Stimulated activated memory B cell treated with anti-CD40 and anti-IgM and Interleukin-4, amounts not matched to agents 10 μg/mL and 1 μg/mL and 100 μg/mL, for 72 hours (primary cell): ENCODE results near the gene CDH2.

ENCODE experiments used
- ATAC-seq: fragments of 150-1000 bp; cut with Tn5 transposase; 2 replicates; pipeline ENCODE4 v1.10.0; 2021
- H3K27ac Mint-ChIP-seq: one replicate; pipeline ENCODE4 v1.8.0; 2022; ENCODE audit warnings: mild to moderate bottlenecking, mixed read lengths
- H3K27me3 Mint-ChIP-seq: one replicate; pipeline ENCODE4 v1.8.0; 2022; ENCODE audit warnings: mixed read lengths
- H3K36me3 Mint-ChIP-seq: one replicate; pipeline ENCODE4 v1.8.0; 2022; ENCODE audit warnings: mixed read lengths
- H3K4me1 Mint-ChIP-seq: one replicate; pipeline ENCODE4 v1.8.0; 2022; ENCODE audit warnings: mixed read lengths
- H3K4me3 Mint-ChIP-seq: one replicate; pipeline ENCODE4 v1.8.0; 2022; ENCODE audit warnings: mild to moderate bottlenecking, moderate library complexity, mixed read lengths
- H3K9me3 Mint-ChIP-seq: one replicate; pipeline ENCODE4 v1.8.0; 2022; ENCODE audit warnings: mixed read lengths

The CDH2 gene

DNA sequence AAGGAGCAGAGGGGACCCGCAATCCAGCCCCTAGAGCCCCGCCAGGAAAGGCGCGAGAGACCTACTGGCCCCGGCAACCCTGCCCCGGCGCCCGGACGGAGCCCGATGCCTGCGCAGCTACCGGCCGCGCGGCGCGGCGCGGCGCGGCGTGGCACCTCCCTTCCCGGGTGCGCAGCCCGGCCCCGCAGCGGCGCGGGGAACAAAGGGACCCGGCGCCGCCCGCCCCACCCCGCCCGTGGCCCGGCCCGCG is 307 bp downstream of the CDH2 start:
- Mint-ChIP-seq H3K4me1 (peaks cover 12% of the 10 kb centered on the region), H3K27ac (no peak overlapping the region), H3K27me3 (peaks cover 47% of the 10 kb centered on the region), H3K9me3 (peaks cover 4% of the 10 kb centered on the region), H3K4me3 (no peak overlapping the region), H3K36me3 (peaks cover 6% of the 10 kb centered on the region)
- no peak for ATAC-seq

DNA sequence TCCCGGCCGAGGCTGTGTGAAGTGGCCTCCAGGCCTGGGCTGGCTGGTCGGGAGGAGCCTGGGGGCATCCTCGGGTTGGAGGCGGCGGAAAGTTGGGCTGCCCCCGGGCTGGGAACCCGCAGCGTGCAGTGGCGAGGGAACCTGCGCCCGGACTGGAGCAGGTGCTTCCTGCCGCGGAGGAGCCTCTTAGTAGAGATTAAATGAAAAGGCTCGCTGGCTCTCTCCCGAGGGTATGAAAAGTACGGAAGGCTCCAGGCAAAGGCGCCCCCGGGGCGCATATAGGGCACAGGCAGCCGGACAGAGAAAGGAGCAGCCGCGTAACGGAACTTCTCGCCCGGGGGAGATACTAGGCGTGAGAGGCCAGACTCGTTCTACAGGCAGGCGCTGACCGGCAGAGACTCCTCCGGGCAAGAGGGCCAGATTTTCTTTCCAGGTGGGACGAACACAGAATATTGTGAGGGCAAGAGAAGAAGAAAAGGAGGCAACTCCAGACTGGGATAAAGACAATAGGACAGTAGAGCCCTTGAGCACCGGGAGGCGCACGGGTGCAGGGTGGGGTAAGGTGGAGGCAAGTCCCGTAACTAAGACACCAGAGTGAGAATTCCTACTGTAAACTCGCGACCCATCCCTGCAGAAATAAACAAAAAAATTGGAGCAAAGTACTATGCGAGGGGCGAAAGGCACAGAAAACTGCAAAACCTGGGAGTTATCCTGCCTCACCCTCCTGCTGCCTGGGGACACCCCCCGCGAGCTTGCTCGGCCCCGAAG is 816 bp downstream of the CDH2 start:
- H3K4me3 Mint-ChIP-seq = no peak overlapping the region
- peaks cover 6% of the 10 kb centered on the region for H3K36me3 Mint-ChIP-seq
- H3K27ac Mint-ChIP-seq = no peak overlapping the region
- no peak for ATAC-seq
- H3K4me1 Mint-ChIP-seq = peaks cover 12% of the 10 kb centered on the region
- H3K27me3 Mint-ChIP-seq = peaks cover 47% of the 10 kb centered on the region
- H3K9me3 Mint-ChIP-seq = peaks cover 4% of the 10 kb centered on the region

DNA sequence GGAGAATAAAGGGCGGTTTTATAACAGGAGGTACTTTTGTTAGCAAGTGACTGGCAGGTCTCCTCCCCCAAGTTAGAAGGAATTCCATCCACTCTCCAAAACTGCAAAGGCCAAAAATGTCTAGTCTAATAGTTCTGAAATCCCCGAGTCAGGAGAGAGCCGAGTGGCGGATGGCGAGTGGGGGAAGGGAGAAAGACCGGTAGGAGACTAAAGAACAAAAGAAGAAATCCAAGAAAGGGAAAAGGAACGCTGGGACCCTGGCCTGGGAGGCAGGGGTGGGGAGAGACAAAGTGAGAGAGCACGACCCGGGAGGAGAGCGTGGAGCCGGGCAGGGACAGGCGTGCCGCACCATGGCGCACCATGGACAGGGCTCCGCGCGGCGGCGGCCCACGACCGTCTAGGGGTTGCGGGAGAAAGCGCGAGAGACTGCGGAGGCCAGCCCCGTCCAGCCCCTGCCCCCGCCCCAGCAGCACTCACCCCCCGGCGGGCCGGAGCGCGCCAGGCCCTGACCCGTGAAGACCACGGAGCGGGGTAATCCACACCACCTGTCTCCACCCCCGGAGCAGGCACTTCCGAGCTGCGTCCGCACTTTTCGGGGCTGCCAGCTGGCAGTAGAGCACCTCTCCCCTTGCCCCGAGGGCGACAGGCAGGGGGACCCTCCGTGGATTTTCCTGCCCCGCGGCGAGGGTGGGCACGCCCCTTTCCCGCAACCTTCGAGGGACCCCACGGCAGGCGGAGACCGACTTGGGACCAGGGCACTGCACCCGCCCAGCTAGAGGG is 1.6 kb downstream of the CDH2 start:
- ATAC-seq = peak; percentile 10
- Mint-ChIP-seq H3K9me3 (peaks cover 4% of the 10 kb centered on the region), H3K27ac (no peak overlapping the region), H3K4me1 (peaks cover 12% of the 10 kb centered on the region), H3K4me3 (no peak overlapping the region), H3K27me3 (peaks cover 47% of the 10 kb centered on the region), H3K36me3 (peaks cover 6% of the 10 kb centered on the region)

DNA sequence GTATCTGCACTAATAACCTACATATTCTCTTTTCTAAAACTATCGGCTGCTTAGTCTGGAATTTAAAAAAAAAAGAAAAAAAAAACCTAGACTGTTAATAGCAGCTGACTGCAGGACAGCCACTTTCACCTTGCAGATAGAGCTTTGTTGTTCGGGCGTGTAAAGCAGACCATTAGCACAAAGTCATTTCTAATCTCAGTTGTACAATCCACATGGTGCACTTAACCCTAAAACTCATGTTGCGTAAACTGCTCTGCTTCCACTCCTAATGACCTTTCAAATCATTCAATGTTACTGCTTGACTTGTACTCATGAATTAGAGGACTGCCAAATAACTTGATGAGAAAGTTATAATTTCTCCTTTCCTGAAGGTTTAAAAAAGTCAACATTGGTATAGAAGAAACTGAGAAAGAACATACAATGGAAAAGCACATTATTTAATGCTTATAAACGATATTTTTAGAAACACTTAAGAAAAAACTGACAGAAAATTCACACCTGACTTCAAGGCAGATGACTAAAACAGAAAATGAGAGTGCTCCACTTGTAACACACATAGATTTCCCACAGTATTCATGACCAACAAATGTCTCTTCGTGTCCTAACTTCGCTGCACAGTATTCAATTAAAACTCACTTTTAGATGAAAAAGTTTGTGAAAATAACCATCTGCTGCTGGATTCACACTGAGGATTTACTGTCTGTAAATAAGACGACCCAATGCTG is 2.6 kb downstream of the CDH2 start:
- H3K36me3 Mint-ChIP-seq = peaks cover 6% of the 10 kb centered on the region
- ATAC-seq = no peak
- peaks cover 4% of the 10 kb centered on the region for H3K9me3 Mint-ChIP-seq
- peaks cover 43% of the 10 kb centered on the region for H3K27me3 Mint-ChIP-seq
- no peak overlapping the region for H3K4me3 Mint-ChIP-seq
- no peak overlapping the region for H3K27ac Mint-ChIP-seq
- H3K4me1 Mint-ChIP-seq = peaks cover 12% of the 10 kb centered on the region

DNA sequence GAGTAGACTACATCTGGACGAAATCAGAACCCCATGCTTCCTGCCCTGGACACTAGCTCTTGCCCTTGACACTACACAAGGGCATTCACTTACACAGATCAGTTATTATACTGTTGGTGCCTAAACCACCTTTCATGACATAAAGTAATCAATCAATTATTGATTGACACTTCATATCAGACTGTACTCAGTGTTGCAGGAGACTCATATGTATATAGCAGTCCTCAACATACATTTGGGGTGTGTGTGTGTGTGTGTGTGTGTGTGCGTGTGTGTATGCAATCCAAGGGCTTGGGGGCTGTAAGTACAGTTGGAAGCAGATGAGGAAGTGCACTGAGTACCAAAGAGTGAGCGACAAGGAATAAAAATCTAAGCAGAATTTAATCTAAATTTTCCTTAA is 5.1 kb downstream of the CDH2 start:
- H3K9me3 Mint-ChIP-seq = peaks cover 4% of the 10 kb centered on the region
- no peak for ATAC-seq
- H3K4me3 Mint-ChIP-seq = no peak overlapping the region
- peaks cover 6% of the 10 kb centered on the region for H3K36me3 Mint-ChIP-seq
- peaks cover 27% of the 10 kb centered on the region for H3K27me3 Mint-ChIP-seq
- H3K27ac Mint-ChIP-seq = no peak overlapping the region
- H3K4me1 Mint-ChIP-seq = peaks cover 12% of the 10 kb centered on the region

DNA sequence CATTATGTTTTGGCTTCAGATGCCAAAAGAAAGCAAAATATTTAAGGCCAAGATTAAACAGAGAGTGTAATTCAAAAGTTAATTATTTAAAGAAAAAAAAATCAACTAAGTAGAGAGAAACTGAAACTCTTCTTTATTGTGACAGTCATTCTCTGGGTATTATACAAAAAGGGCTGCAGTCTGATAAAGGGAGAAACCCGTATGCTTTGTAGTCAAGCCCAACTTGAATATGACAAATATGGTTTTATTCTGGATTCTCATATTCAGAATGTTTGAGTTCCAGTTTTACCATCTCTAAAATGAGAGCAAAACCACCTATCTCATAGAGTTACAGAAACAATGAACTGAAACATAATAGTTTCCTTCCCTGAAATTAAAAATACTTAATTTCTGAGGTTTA is 8.2 kb downstream of the CDH2 start:
- Mint-ChIP-seq H3K36me3 (no peaks in the 10 kb centered on the region), H3K4me1 (no peaks in the 10 kb centered on the region), H3K27ac (no peak overlapping the region), H3K4me3 (no peak overlapping the region), H3K27me3 (no peaks in the 10 kb centered on the region), H3K9me3 (no peaks in the 10 kb centered on the region)
- no peak for ATAC-seq

- Mint-ChIP-seq H3K9me3 (no peaks in the 10 kb centered on the region), H3K27me3 (no peaks in the 10 kb centered on the region), H3K27ac (no peak overlapping the region), H3K4me1 (no peaks in the 10 kb centered on the region), H3K36me3 (no peaks in the 10 kb centered on the region), H3K4me3 (no peak overlapping the region)
- ATAC-seq = no peak
Measured at GRCh38 chr18:28167835-28168349, 9.0 kb downstream of the CDH2 start.

- H3K9me3 Mint-ChIP-seq = no peaks in the 10 kb centered on the region
- no peak overlapping the region for H3K27ac Mint-ChIP-seq
- H3K4me3 Mint-ChIP-seq = no peak overlapping the region
- ATAC-seq = no peak
- H3K4me1 Mint-ChIP-seq = no peaks in the 10 kb centered on the region
- H3K36me3 Mint-ChIP-seq = no peaks in the 10 kb centered on the region
- no peaks in the 10 kb centered on the region for H3K27me3 Mint-ChIP-seq
Measured at GRCh38 chr18:28164771-28165483, 12.0 kb downstream of the CDH2 start.

GRCh38 chr18:28163201-28163775 is 13.6 kb downstream of the CDH2 start:
- Mint-ChIP-seq H3K27ac (no peak overlapping the region), H3K36me3 (no peaks in the 10 kb centered on the region), H3K27me3 (no peaks in the 10 kb centered on the region), H3K4me1 (no peaks in the 10 kb centered on the region), H3K9me3 (no peaks in the 10 kb centered on the region), H3K4me3 (no peak overlapping the region)
- ATAC-seq = no peak

DNA sequence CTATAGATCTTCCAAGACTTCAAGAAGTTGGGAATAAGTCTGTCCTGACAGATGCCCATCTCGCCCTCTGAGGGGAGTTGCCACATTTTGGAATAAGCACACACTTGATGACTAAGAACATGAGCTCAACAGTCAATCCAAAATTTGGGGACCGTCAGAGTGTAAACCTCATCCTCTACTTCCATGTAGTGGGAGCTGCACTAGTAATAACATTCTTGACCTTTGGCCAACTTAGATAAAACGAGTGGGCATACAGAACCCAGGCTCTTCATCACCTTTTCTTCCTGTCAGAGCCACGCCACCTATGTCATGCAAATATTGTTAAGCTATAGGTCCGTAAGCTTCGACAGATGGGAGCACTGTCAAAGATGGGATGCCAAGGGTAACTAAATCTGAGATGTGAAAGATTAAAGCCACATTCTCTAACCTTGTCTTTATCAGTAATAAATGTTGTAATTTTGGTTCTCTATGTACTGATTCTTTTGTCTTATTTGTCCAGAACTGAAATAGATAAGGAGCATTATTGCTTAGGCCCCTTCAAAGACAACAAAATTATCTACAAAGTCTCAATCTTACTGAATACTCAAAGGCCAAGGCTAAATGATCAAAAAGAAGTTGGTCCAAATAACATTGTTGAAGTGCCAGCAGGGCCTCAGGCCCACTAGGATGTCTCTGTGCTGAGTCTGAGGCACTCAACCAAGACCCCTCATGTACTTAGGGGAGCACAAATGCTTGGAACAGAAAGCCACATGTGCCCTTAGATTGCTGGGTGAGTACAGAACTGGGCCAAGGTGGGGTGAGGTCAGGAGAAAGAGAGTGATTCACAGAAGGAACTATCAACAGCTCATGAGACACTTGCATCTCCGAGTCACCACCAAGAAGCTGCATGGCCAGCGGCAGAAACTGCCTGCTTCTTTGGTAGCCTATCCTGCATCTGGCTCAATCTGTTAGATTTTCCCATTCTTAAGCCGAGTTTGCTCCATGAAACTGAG is 15.0 kb downstream of the CDH2 start:
- Mint-ChIP-seq H3K4me1 (no peaks in the 10 kb centered on the region), H3K4me3 (no peak overlapping the region), H3K27me3 (no peaks in the 10 kb centered on the region), H3K36me3 (no peaks in the 10 kb centered on the region), H3K27ac (no peak overlapping the region), H3K9me3 (no peaks in the 10 kb centered on the region)
- ATAC-seq = no peak

DNA sequence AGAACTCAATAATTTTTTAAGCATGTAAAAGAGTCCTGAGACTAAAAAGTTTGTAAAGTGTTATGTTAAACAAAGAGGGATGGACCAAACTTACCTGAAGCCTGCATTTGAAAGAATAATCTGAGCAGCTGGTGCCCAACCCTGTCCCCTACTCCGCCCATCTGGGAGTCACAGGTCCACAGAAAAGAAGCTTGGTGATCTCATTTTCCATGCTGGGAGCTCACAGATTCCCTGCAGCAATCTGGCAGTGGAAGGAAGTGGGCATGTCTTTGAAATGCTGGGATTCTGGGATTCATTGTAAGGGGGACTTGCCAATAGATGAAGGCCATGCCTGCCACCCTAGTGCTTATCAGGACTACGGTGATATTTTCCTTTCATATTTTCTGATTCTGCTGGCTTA is 17.9 kb downstream of the CDH2 start:
- no peak for ATAC-seq
- Mint-ChIP-seq H3K36me3 (no peaks in the 10 kb centered on the region), H3K9me3 (peaks cover 5% of the 10 kb centered on the region), H3K4me1 (no peaks in the 10 kb centered on the region), H3K27ac (no peak overlapping the region), H3K4me3 (no peak overlapping the region), H3K27me3 (no peaks in the 10 kb centered on the region)

DNA sequence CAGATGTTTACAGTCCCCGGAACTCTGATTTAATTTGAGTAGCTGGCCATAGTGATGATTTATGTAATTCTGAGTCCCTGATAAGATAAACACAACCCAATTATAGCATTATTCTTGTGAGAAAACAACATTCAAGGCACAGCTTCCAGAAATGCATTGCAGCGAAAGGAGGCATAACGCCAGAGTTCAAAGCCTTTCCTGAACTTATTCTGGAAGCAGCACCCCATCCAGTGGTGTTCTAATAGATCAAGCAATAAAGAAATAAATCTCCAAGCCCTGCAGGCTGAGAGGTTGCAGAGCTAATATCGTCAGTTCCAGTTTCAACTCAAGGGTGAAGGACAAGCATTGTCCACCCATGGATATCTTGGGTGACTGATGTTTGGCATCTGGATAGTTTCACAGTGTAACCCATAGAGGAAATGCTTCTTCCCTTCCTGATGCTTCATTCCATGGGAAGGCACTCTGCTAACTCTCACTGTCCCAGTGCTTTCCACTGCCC is 18.8 kb downstream of the CDH2 start:
- ATAC-seq = no peak
- no peak overlapping the region for H3K27ac Mint-ChIP-seq
- no peak overlapping the region for H3K4me3 Mint-ChIP-seq
- no peaks in the 10 kb centered on the region for H3K36me3 Mint-ChIP-seq
- H3K4me1 Mint-ChIP-seq = no peaks in the 10 kb centered on the region
- H3K9me3 Mint-ChIP-seq = peaks cover 5% of the 10 kb centered on the region
- H3K27me3 Mint-ChIP-seq = no peaks in the 10 kb centered on the region

DNA sequence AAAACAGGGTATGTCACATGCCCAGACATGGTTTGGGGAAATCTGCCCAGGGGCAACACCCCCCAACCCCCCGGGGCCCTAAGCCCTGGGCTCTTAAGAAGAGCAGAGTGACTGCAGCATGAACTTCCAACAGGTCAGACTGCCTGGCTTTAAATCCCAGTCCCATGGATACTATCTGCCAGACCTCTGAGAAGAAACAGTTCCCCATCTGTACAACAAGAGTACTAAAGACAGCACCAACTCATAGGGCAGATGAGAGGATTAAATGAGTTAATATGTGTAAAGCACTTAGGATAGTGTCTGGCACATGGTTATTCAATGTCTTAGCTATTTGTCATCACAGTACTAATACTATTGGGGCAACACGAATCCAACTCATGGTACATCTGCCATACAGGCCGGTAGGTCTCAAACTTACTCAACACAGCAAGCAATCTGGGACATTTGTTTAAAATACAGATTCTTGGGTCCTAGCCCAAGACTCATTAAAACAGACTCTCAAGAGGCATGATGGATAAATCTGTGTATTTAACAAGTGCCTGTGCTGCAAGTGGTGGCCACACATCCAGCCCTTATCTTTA is 23.4 kb downstream of the CDH2 start:
- no peak for ATAC-seq
- H3K4me1 Mint-ChIP-seq = no peaks in the 10 kb centered on the region
- H3K36me3 Mint-ChIP-seq = no peaks in the 10 kb centered on the region
- H3K4me3 Mint-ChIP-seq = no peak overlapping the region
- H3K9me3 Mint-ChIP-seq = peaks cover 5% of the 10 kb centered on the region
- H3K27ac Mint-ChIP-seq = no peak overlapping the region
- H3K27me3 Mint-ChIP-seq = no peaks in the 10 kb centered on the region
